Measurements from ENCODE around the gene DRAP1.

Gene DRAP1

GRCh38 chr11:65961267-65962140 lies 42.3 kb downstream of the DRAP1 start, which contains the start of gene SART1:
Gene SART1, plus strand, starts transcription at chr11:65961734. Its CDS starts 47 bp downstream, at chr11:65961781.
- DNase-seq (ENCODE audit: low read depth) = peak; percentile 80

DNA sequence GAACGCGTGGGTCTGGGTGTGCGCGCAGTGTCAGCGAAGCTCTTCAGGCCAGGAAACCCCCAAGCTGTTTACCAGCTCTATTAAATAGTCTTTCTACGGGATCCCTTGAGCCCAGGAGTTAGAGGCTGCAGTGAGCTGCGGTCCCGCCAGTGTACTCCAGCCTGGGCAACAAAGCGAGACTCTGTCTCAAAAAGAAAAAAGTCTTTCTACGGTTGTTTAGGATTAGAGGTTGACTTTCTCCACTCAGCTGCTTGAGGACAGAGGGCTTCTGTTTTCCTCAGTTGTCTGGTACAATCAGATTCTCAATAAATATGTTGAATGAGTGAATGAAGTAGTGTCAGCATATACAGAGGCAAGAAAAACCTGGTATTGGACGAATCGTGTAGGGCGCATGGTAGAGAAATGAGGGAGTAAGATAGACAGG lies 42.9 kb downstream of the DRAP1 start:
- DNase-seq (ENCODE audit: low read depth) = no peak

- no peak for DNase-seq (ENCODE audit: low read depth)
Measured at GRCh38 chr11:65964906-65965305, 45.7 kb downstream of the DRAP1 start.

GRCh38 chr11:65965986-65966762 lies 46.9 kb downstream of the DRAP1 start:
- no peak for DNase-seq (ENCODE audit: low read depth)

- DNase-seq (ENCODE audit: low read depth) = no peak
Measured at GRCh38 chr11:65967329-65967934, 48.2 kb downstream of the DRAP1 start.

GRCh38 chr11:65968600-65969482 lies 49.6 kb downstream of the DRAP1 start:
- DNase-seq (ENCODE audit: low read depth) = no peak
